ENCODE measurements around the gene NEK4. TPM values are rescaled to one million over a fixed set of nuclear protein-coding genes. Genes with fewer than 3 reads are reported as not detected.

NEK4 gene
- total and polyA plus RNA-seq, 2 experiments from 2014 or later = 12.4 to 14.7 TPM

DNA sequence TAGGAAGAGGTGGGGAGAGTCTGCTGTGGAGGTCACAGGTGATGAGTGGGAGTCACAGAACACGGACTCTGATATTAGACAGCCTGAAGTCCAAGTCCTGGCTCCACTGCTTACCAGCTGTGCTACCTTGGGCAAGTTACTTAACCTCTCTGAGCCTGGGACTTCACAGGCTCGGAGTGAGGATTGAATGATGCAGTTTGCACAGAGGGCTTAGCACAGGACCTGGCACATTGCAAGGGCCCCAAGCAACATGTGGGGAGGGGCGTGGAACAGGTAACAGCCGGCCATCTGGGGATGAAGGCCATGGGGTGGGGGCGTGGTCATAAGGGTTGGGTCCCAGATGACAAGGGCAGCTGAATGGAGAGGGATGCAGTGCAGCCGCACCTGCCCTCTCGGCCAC lies 19.6 kb upstream of the NEK4 start:
- H3K27ac ChIP-seq = no peak overlapping the region
- no peaks in the 10 kb centered on the region for H3K27me3 ChIP-seq
- DNase-seq (ENCODE audit: low read depth in 1 of 2, low spot score in 1 of 2) = no peak
- H3K4me1 ChIP-seq (ENCODE audit: low read depth) = no peaks in the 10 kb centered on the region
- H3K4me3 ChIP-seq = no peak overlapping the region
- H3K9me3 ChIP-seq (ENCODE audit: low read depth) = no peaks in the 10 kb centered on the region
- no peaks in the 10 kb centered on the region for H3K36me3 ChIP-seq
- TF ChIP-seq, protein P1, sequence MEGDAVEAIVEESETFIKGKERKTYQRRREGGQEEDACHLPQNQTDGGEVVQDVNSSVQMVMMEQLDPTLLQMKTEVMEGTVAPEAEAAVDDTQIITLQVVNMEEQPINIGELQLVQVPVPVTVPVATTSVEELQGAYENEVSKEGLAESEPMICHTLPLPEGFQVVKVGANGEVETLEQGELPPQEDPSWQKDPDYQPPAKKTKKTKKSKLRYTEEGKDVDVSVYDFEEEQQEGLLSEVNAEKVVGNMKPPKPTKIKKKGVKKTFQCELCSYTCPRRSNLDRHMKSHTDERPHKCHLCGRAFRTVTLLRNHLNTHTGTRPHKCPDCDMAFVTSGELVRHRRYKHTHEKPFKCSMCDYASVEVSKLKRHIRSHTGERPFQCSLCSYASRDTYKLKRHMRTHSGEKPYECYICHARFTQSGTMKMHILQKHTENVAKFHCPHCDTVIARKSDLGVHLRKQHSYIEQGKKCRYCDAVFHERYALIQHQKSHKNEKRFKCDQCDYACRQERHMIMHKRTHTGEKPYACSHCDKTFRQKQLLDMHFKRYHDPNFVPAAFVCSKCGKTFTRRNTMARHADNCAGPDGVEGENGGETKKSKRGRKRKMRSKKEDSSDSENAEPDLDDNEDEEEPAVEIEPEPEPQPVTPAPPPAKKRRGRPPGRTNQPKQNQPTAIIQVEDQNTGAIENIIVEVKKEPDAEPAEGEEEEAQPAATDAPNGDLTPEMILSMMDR (IDR thresholded peaks at IDR 0.05; ENCODE audit: low read depth, low read length) = no peak

DNA sequence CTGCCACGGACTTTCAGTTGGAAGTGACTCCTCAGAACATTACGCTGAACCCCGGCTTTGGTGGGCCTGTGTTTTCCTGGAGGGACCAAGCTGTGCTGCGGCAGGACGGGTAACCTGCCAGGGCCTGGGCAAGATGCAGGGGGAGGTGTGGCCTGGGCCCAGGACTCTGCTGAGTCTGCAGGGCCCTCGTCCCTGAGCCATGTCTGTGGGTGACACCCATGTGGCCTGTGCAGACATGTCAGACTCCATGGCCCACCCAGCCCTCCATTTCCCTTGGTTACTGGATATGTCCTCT lies 19.0 kb upstream of the NEK4 start:
- Histone ChIP-seq H3K36me3 (no peaks in the 10 kb centered on the region), H3K27me3 (no peaks in the 10 kb centered on the region), H3K4me1 (ENCODE audit: low read depth) (no peaks in the 10 kb centered on the region), H3K27ac (no peak overlapping the region), H3K4me3 (no peak overlapping the region), H3K9me3 (ENCODE audit: low read depth) (no peaks in the 10 kb centered on the region)
- TF ChIP-seq, protein P1 (IDR thresholded peaks at IDR 0.05; ENCODE audit: low read depth, low read length) = no peak
- DNase-seq (ENCODE audit: low read depth in 1 of 2, low spot score in 1 of 2) = no peak

DNA sequence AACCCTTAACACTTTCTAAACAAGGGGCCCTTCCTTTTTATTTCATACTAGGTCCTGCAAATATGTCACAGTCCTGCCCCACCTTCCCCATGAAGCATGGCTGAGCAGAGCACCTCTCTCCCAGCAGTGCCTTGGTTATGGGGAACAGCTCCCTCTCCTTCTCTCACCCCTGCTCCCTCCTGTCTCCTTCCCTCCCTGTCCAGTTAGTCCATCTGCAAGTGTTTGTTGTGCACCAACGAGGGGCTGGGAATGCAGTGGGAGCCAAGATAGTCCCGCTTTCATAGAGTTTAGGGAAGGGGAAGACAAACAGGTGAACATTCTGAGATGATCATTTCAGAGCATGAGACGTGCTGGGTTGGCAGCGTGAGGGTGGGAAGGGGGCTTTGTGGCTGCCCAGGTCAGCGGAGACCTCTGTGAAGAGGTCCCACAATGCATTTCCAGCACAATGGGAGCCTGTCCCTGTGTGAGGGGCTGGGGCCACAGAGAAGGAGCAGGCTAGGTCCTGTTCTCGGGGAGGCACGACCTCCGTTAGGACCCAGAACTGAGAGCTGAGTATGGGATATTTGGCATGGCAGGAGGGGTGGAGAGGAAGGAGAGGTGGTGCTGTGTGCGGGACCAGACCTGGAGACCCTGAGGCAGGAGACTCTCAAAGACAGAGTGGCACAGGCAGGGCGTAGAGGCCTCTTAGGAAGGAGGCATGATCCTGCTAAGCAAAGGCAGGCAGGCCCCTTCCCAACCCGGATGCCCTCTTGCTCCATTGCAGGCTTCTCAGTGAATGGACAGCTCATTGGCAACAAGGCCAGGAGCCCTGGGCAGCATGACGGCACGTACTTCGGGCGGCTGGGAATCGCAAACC lies 18.4 kb upstream of the NEK4 start:
- TF ChIP-seq, protein P1 (IDR thresholded peaks at IDR 0.05; ENCODE audit: low read depth, low read length) = no peak
- Histone ChIP-seq H3K27ac (no peak overlapping the region), H3K27me3 (no peaks in the 10 kb centered on the region), H3K36me3 (no peaks in the 10 kb centered on the region), H3K4me3 (no peak overlapping the region), H3K9me3 (ENCODE audit: low read depth) (no peaks in the 10 kb centered on the region), H3K4me1 (ENCODE audit: low read depth) (no peaks in the 10 kb centered on the region)
- DNase-seq (ENCODE audit: low read depth in 1 of 2, low spot score in 1 of 2) = no peak

DNA sequence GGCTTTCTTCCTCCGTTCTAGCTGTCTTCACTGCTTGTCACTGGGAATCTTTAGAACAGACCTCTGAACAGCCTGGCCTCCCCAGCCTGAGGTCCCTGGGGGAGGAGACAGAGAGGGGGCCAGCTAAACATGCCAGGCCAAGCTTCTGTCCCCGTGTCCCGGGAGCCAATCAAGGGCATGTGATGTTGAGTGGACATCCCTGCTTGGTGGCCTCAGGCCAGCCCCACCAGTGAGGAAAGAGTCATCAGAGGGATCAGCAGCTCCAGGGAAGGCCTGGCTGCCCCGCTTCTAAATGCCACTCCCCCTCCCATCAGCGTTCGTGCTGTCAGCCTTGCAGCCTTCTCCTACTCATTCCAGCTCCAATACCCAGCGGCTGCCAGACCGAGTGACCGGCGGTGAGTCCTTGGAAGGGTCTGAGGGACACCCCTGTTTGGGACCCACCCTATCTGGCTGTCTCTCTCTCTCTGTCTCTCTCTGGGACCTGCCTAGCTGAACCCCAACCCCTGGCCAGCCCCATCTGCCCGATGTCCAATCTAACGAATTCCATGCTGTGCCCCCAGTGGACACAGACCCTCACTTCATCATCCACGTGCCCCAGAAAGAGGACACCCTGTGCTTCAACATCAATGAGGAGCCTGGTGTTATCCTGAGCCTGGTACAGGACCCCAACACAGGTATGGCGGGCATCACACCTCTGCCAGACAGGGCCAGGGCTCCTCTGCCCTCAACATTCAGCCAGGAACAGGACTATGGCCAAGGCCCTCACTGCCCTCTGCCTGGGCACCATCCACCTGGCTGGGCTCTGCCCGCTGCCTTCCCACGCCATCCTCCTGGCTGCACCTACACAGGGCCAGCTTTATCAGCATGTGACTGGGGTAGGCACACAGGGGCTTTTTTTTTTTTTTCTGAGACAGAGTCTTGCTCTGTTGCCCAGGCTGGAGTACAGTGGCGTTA lies 17.2 kb upstream of the NEK4 start:
- Histone ChIP-seq H3K4me3 (no peak overlapping the region), H3K9me3 (ENCODE audit: low read depth) (no peaks in the 10 kb centered on the region), H3K27me3 (no peaks in the 10 kb centered on the region), H3K27ac (no peak overlapping the region), H3K4me1 (ENCODE audit: low read depth) (no peaks in the 10 kb centered on the region), H3K36me3 (no peaks in the 10 kb centered on the region)
- TF ChIP-seq, protein P1 (IDR thresholded peaks at IDR 0.05; ENCODE audit: low read depth, low read length) = no peak
- DNase-seq (ENCODE audit: low read depth in 1 of 2, low spot score in 1 of 2) = no peak

DNA sequence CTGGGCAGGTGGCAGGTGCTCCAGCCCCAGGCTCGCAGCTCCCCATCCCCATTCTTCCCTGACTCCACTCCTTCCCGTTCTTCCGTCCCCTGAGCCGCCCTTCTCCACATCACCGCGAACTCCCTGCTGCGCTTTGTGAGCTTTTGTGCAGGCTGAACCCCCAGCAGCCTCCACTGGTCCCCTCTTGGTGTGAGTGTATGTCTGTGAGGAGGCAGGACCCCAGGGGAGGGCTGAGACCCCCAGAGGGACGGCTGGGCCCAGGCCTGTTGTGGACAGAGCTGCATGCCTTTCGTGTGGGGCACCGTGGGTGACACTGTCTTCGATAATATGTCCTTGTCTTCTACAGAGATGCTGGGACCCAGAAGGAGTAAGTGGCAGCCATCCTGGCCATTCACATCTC lies 16.5 kb upstream of the NEK4 start:
- Histone ChIP-seq H3K4me1 (ENCODE audit: low read depth) (no peaks in the 10 kb centered on the region), H3K4me3 (no peak overlapping the region), H3K27ac (no peak overlapping the region), H3K27me3 (peaks cover under 1% of the 10 kb centered on the region), H3K36me3 (no peaks in the 10 kb centered on the region), H3K9me3 (ENCODE audit: low read depth) (no peaks in the 10 kb centered on the region)
- no peak for DNase-seq (ENCODE audit: low read depth in 1 of 2, low spot score in 1 of 2)
- TF ChIP-seq, protein P1 (IDR thresholded peaks at IDR 0.05; ENCODE audit: low read depth, low read length) = no peak

All from cardiac muscle cell (in vitro differentiated cells and primary cell).